CD4-positive, alpha-beta T cell treated with Interleukin-21 for 1 hour (primary cell): Measurements from ENCODE around the gene MAST4.

ENCODE experiments used
- DNase-seq: peaks from one replicate; pipeline ENCODE4 v3.0.0-alpha.2; 2020

The MAST4 gene

GRCh38 chr5:66927140-66927539 lies 330.9 kb downstream of the MAST4 start:
- no peak for DNase-seq

- DNase-seq, result no peak
These were observed 333.1 kb downstream of the MAST4 start for GRCh38 chr5:66929281-66929680.

- no peak for DNase-seq
These were observed 333.8 kb downstream of the MAST4 start for GRCh38 chr5:66929995-66930394.

GRCh38 chr5:66931651-66932050 lies 335.5 kb downstream of the MAST4 start:
- DNase-seq, result no peak

- no peak for DNase-seq
These were observed 336.3 kb downstream of the MAST4 start for GRCh38 chr5:66932457-66932856.

- no peak for DNase-seq
These were observed 336.9 kb downstream of the MAST4 start for GRCh38 chr5:66933066-66933465.

- no peak for DNase-seq
These were observed 342.9 kb downstream of the MAST4 start for GRCh38 chr5:66939094-66939493.

GRCh38 chr5:66945389-66946349 lies 349.5 kb downstream of the MAST4 start:
- DNase-seq, result no peak

- no peak for DNase-seq
These were observed 351.3 kb downstream of the MAST4 start for GRCh38 chr5:66947458-66947857.

GRCh38 chr5:66949066-66949465 lies 352.9 kb downstream of the MAST4 start:
- DNase-seq, result no peak

- no peak for DNase-seq
These were observed 356.0 kb downstream of the MAST4 start for GRCh38 chr5:66952153-66952552.

GRCh38 chr5:66956439-66956838 lies 360.2 kb downstream of the MAST4 start:
- DNase-seq, result no peak

- DNase-seq, result no peak
These were observed 362.2 kb downstream of the MAST4 start for GRCh38 chr5:66958201-66958979.

GRCh38 chr5:66958980-66959641 lies 362.9 kb downstream of the MAST4 start:
- DNase-seq, result no peak

- DNase-seq, result no peak
These were observed 363.5 kb downstream of the MAST4 start for GRCh38 chr5:66959653-66960052.

- no peak for DNase-seq
These were observed 364.4 kb downstream of the MAST4 start for GRCh38 chr5:66960369-66961137.

- DNase-seq, result no peak
These were observed 367.4 kb downstream of the MAST4 start for GRCh38 chr5:66963559-66963971.

GRCh38 chr5:66966439-66966838 lies 370.2 kb downstream of the MAST4 start:
- DNase-seq, result no peak

- no peak for DNase-seq
These were observed 370.9 kb downstream of the MAST4 start for GRCh38 chr5:66967102-66967501.

- DNase-seq, result no peak
These were observed 371.7 kb downstream of the MAST4 start for GRCh38 chr5:66967826-66968262.

- no peak for DNase-seq
These were observed 373.3 kb downstream of the MAST4 start for GRCh38 chr5:66969484-66969883.

- no peak for DNase-seq
These were observed 373.8 kb downstream of the MAST4 start for GRCh38 chr5:66969963-66970362.
